MCF 10A (cell line): ENCODE data around the gene HSP90AA1. TPM values are rescaled to one million over a fixed set of nuclear protein-coding genes. Genes with fewer than 3 reads are reported as not detected.

Experiments used
- BruUV-seq: library from RNA; stranded (reverse); fragments of 400-500 nt; replicated peaks from 2 replicates; lab custom pipeline; 2021; lab: Mats Ljungman, UMichigan
- CTCF ChIA-PET: fragments of 300-600 bp; sonication (Branson Sonifier 250); formaldehyde crosslinking; extraction: SDS; loops from one replicate; lab custom pipeline; 2021; ENCODE audit warnings: antibody characterized with exemption, inconsistent platforms; lab: Yijun Ruan, JAX
- POLR2A ChIA-PET: fragments of 300-600, 350-650 bp; sonication (Branson Sonifier 250); formaldehyde crosslinking; extraction: SDS; loops from one replicate; lab custom pipeline; 2020; ENCODE audit warnings: antibody characterized with exemption, inconsistent platforms; lab: Yijun Ruan, JAX
- DNase-seq: peaks from one replicate; pipeline ENCODE4 v3.0.0-alpha.2; 2018; ENCODE audit not compliant: unreplicated experiment
- H3K27ac Mint-ChIP-seq: one replicate; pipeline ENCODE4 v1.8.0; 2022; ENCODE audit warnings: mild to moderate bottlenecking, low read depth, mixed read lengths; ENCODE audit not compliant: unreplicated experiment
- H3K27me3 Mint-ChIP-seq: one replicate; pipeline ENCODE4 v1.8.0; 2022; ENCODE audit warnings: mixed read lengths; ENCODE audit not compliant: insufficient read depth, unreplicated experiment
- H3K36me3 Mint-ChIP-seq: one replicate; pipeline ENCODE4 v1.8.0; 2022; ENCODE audit warnings: mild to moderate bottlenecking, moderate library complexity, mixed read lengths; ENCODE audit not compliant: insufficient read depth, unreplicated experiment
- H3K4me1 Mint-ChIP-seq: one replicate; pipeline ENCODE4 v1.8.0; 2022; ENCODE audit warnings: mixed read lengths; ENCODE audit not compliant: insufficient read depth, unreplicated experiment
- H3K4me3 Mint-ChIP-seq: one replicate; pipeline ENCODE4 v1.8.0; 2022; ENCODE audit warnings: mild to moderate bottlenecking, moderate library complexity, mixed read lengths; ENCODE audit not compliant: unreplicated experiment
- H3K9me3 Mint-ChIP-seq: one replicate; pipeline ENCODE4 v1.8.0; 2022; ENCODE audit warnings: mixed read lengths; ENCODE audit not compliant: unreplicated experiment
- CTCF ChIP-seq: fragments of 200-600 bp; IDR thresholded peaks from one replicate; pipeline ENCODE4 v1.8.0; 2022; ENCODE audit warnings: antibody characterized with exemption, mild to moderate bottlenecking; ENCODE audit not compliant: unreplicated experiment
- intact Hi-C: fragments of 100-400 bp; cut with micrococcal nuclease; formaldehyde crosslinking; loops from 2 replicates; pipeline ENCODE4 v1.14.1; 2022
- total RNA-seq: library from RNA; stranded (reverse); gene quantifications from 2 replicates; pipeline ENCODE4 v1.2.3, GENCODE V29; 2022

HSP90AA1 gene
- total RNA-seq, 1 experiment from 2014 or later: 296 TPM

- Mint-ChIP-seq H3K27ac (no peak overlapping the region), H3K9me3 (no peaks in the 10 kb centered on the region), H3K27me3 (no peaks in the 10 kb centered on the region), H3K4me1 (peaks cover 16% of the 10 kb centered on the region), H3K4me3 (no peak overlapping the region), H3K36me3 (peaks cover 84% of the 10 kb centered on the region)
- ChIA-PET POLR2A (interaction anchor here (0.6 kb wide), 1 partner anchor 13 kb away, joined by 3 read pairs; no protein-coding TSS in a partner anchor), CTCF (interaction anchor here (0.6 to 1.4 kb wide), 4 partner anchors 12 to 642 kb away, joined by 3 to 7 read pairs (median 3); no protein-coding TSS in a partner anchor)
- no peak for TF ChIP-seq CTCF
- BruUV-seq: no TSS peak
- intact Hi-C loops: no loop called here
- DNase-seq: no peak
These were observed 34.3 kb downstream of the HSP90AA1 start for GRCh38 chr14:102052522-102052921.

- no peaks in the 10 kb centered on the region for H3K9me3 Mint-ChIP-seq
- no peaks in the 10 kb centered on the region for H3K27me3 Mint-ChIP-seq
- POLR2A ChIA-PET: interaction anchor here (0.7 kb wide), 1 partner anchor 24 kb away, joined by 3 read pairs; no protein-coding TSS in a partner anchor
- H3K36me3 Mint-ChIP-seq: peaks cover 93% of the 10 kb centered on the region
- intact Hi-C loops: no loop called here
- TF ChIP-seq CTCF: no peak
- H3K27ac Mint-ChIP-seq: no peak overlapping the region
- no peak for DNase-seq
- CTCF ChIA-PET: no interaction called here
- H3K4me1 Mint-ChIP-seq: peaks cover 8% of the 10 kb centered on the region
- no TSS peak for BruUV-seq
- no peak overlapping the region for H3K4me3 Mint-ChIP-seq
These were observed 36.2 kb downstream of the HSP90AA1 start for GRCh38 chr14:102050625-102051024.

- peaks cover 93% of the 10 kb centered on the region for H3K36me3 Mint-ChIP-seq
These were observed 36.8 kb downstream of the HSP90AA1 start for GRCh38 chr14:102050026-102050405.

More at GRCh38 chr14:102050026-102050405, 36.8 kb downstream of the HSP90AA1 start:
- POLR2A ChIA-PET: no interaction called here
- no peak overlapping the region for H3K4me3 Mint-ChIP-seq
- H3K27me3 Mint-ChIP-seq: no peaks in the 10 kb centered on the region
- no TSS peak for BruUV-seq
- intact Hi-C loops: no loop called here
- peaks cover 2% of the 10 kb centered on the region for H3K4me1 Mint-ChIP-seq
- DNase-seq: no peak
- CTCF ChIA-PET: interaction anchor here (0.6 to 1.0 kb wide), 3 partner anchors 48 to 273 kb away, joined by 3 read pairs; no protein-coding TSS in a partner anchor
- TF ChIP-seq CTCF: no peak
- H3K27ac Mint-ChIP-seq: no peak overlapping the region
- H3K9me3 Mint-ChIP-seq: no peaks in the 10 kb centered on the region
